Smooth muscle cell (in vitro differentiated cells): Measurements from ENCODE around the gene POM121L2. TPM values are rescaled to one million over a fixed set of nuclear protein-coding genes. Genes with fewer than 3 reads are reported as not detected.
A peak's percentile ranks its signal among the peaks of the same experiment; 100 is the strongest.

Experiments
- DNase-seq: peaks from one replicate; lab custom pipeline; 2025; ENCODE audit not compliant: unreplicated experiment; lab: John Stamatoyannopoulos, UW
- H2AFZ ChIP-seq: fragments of 200-600 bp; sonication (generic); 2 replicates; pipeline ENCODE4 v1.6.0; 2016; ENCODE audit warnings: antibody characterized with exemption, low read depth, mild to moderate bottlenecking
- H3F3A ChIP-seq: fragments of 200-600 bp; sonication (generic); 2 replicates; pipeline ENCODE4 v1.6.0; 2017; ENCODE audit warnings: antibody characterized with exemption, low read depth
- H3K27ac ChIP-seq: fragments of 200-600 bp; sonication (generic); 2 replicates; pipeline ENCODE4 v1.5.1; 2016; ENCODE audit warnings: low read depth, mild to moderate bottlenecking
- H3K27me3 ChIP-seq: fragments of 200-600 bp; sonication (generic); 2 replicates; pipeline ENCODE4 v1.6.1; 2016; ENCODE audit warnings: low read depth, mild to moderate bottlenecking
- H3K36me3 ChIP-seq: fragments of 200-600 bp; sonication (generic); 2 replicates; pipeline ENCODE4 v1.5.1; 2016; ENCODE audit warnings: low read depth
- H3K4me1 ChIP-seq: fragments of 200-600 bp; sonication (generic); 2 replicates; pipeline ENCODE4 v1.5.1; 2016; ENCODE audit warnings: low read depth
- H3K4me2 ChIP-seq: fragments of 200-600 bp; sonication (generic); 2 replicates; pipeline ENCODE4 v1.6.0; 2016; ENCODE audit warnings: mild to moderate bottlenecking
- H3K4me3 ChIP-seq: fragments of 200-600 bp; sonication (generic); 2 replicates; pipeline ENCODE4 v1.5.1; 2016; ENCODE audit warnings: mild to moderate bottlenecking
- H3K79me2 ChIP-seq: fragments of 200-600 bp; sonication (generic); 2 replicates; pipeline ENCODE4 v1.6.0; 2016; ENCODE audit warnings: low read depth, mild to moderate bottlenecking
- H3K9ac ChIP-seq: fragments of 200-600 bp; sonication (generic); 2 replicates; pipeline ENCODE4 v1.6.0; 2016; ENCODE audit warnings: low read depth
- H3K9me3 ChIP-seq: fragments of 200-600 bp; sonication (generic); replicated peaks from 2 replicates; pipeline ENCODE4 v1.5.1; 2016; ENCODE audit warnings: low read depth
- H4K20me1 ChIP-seq: fragments of 200-600 bp; sonication (generic); 2 replicates; pipeline ENCODE4 v1.6.0; 2016; ENCODE audit warnings: low read depth
- CTCF ChIP-seq: fragments of 200-600 bp; sonication (generic); IDR thresholded peaks from 2 replicates; pipeline ENCODE4 v1.5.1; 2017; ENCODE audit warnings: borderline replicate concordance, mild to moderate bottlenecking, antibody characterized with exemption; ENCODE audit not compliant: insufficient read depth, poor library complexity, severe bottlenecking
- WGBS: methylation state at CpG from one replicate; pipeline ENCODE4 v1.1.7; 2016; ENCODE audit warnings: low lambda C conversion rate; 5-methylcytosine and 5-hydroxymethylcytosine counted together
- polyA plus RNA-seq: library from polyadenylated mRNA; unstranded; fragments of >200 nt; fragmentation: Nextera tagmentation; extraction: Ambion mirVana; gene quantifications from 2 replicates; pipeline ENCODE4 v1.2.1, GENCODE V29; 2016
- total RNA-seq: library from RNA; depleted of rRNA; stranded (reverse); fragments of >200 nt; gene quantifications from 2 replicates; pipeline ENCODE4 v1.2.3, GENCODE V29; 2014

The POM121L2 gene
- total and polyA plus RNA-seq, 2 experiments from 2014 or later = not detected

- Histone ChIP-seq H3K4me2 (peak overlapping the region; percentile 87), H3K27ac (no peak overlapping the region), H3K4me1 (peaks cover 18% of the 10 kb centered on the region), H3K27me3 (no peaks in the 10 kb centered on the region), H3K4me3 (peak overlapping the region; percentile 72), H3F3A (peaks cover 13% of the 10 kb centered on the region), H3K79me2 (no peaks in the 10 kb centered on the region), H3K36me3 (no peaks in the 10 kb centered on the region), H3K9me3 (no peaks in the 10 kb centered on the region), H4K20me1 (no peaks in the 10 kb centered on the region), H2AFZ (no peak overlapping the region), H3K9ac (no peak overlapping the region)
- TF ChIP-seq CTCF = no peak
- WGBS = 14% methylated on average over 22 of the region's 22 CpGs
- no peak for DNase-seq
Observed at GRCh38 chr6:27297857-27298730, 14.0 kb downstream of the POM121L2 start.

- peak overlapping the region; percentile 87 for H3K4me2 ChIP-seq
- no peak overlapping the region for H3K9ac ChIP-seq
- 8% methylated on average over 7 of the region's 7 CpGs for WGBS
- no peak overlapping the region for H2AFZ ChIP-seq
- no peaks in the 10 kb centered on the region for H3K27me3 ChIP-seq
- no peaks in the 10 kb centered on the region for H3K9me3 ChIP-seq
- TF ChIP-seq CTCF = no peak
- no peak overlapping the region for H3K27ac ChIP-seq
- no peaks in the 10 kb centered on the region for H3K36me3 ChIP-seq
- H3F3A ChIP-seq = peaks cover 13% of the 10 kb centered on the region
- H3K4me1 ChIP-seq = peaks cover 18% of the 10 kb centered on the region
- H3K4me3 ChIP-seq = peak overlapping the region; percentile 72
- no peaks in the 10 kb centered on the region for H3K79me2 ChIP-seq
- DNase-seq = no peak
- no peaks in the 10 kb centered on the region for H4K20me1 ChIP-seq
Observed at GRCh38 chr6:27297484-27297856, 14.6 kb downstream of the POM121L2 start.

- Histone ChIP-seq H3K9me3 (no peaks in the 10 kb centered on the region), H3K36me3 (no peaks in the 10 kb centered on the region), H3K9ac (no peak overlapping the region), H3F3A (peaks cover 13% of the 10 kb centered on the region), H3K79me2 (no peaks in the 10 kb centered on the region), H4K20me1 (no peaks in the 10 kb centered on the region), H3K4me1 (peaks cover 18% of the 10 kb centered on the region), H3K27ac (no peak overlapping the region), H2AFZ (peak overlapping the region; percentile 74), H3K4me3 (peak overlapping the region; percentile 72), H3K4me2 (peak overlapping the region; percentile 87), H3K27me3 (no peaks in the 10 kb centered on the region)
- under 1% methylated on average over 27 of the region's 27 CpGs for WGBS
- TF ChIP-seq CTCF = no peak
- DNase-seq = no peak
Observed at GRCh38 chr6:27296106-27296783, 15.8 kb downstream of the POM121L2 start.
